ENCODE results near the gene RNU6-1.

- TF ChIP-seq CTCF (IDR thresholded peaks at IDR 0.05): no peak
- TF ChIP-seq POLR2A (IDR thresholded peaks at IDR 0.05): no peak
These were observed 31.0 kb downstream of the RNU6-1 start for GRCh38 chr15:67808821-67809220.
